Measurements from ENCODE around the gene ID2.

DNA sequence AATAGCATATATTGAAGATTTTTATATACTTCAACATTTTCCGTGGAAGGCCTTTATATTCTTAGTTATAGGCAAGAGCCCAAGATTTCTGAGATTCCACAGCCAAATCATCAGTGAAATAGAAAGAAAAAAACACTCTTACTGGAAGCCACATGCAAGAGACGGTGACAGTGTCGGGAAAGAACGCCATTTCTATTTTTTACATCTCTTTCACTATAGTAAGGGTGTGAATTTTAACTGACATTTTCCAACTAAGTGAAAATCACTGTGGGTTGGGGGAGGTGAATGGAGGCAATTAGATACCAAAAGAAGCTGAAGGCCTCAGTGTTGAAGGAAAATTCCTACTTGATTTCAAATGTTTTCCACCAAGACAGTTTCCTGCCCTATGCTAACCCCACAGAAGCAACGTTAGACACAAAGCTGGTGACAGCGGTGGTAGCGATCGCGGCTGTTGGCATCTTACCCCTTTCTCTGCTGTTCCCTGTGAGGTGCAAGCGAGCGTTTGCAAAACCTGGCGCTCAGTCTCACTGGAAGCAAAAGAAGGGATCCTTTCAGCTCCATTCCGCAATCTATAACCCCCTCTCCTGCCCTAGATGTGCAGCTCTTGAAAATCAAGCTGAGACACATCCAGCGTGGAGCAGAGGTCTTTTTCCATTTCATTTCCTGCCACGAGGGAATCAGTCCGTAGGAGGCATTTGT, 20.0 kb downstream of the ID2 start:
- TF ChIP-seq ZFP36 (IDR thresholded peaks at IDR 0.05; ENCODE audit: borderline replicate concordance, partially characterized antibody), result no peak
- no peak for TF ChIP-seq EHMT2 (IDR thresholded peaks at IDR 0.05; ENCODE audit: low read depth)
- TF ChIP-seq, protein P1, sequence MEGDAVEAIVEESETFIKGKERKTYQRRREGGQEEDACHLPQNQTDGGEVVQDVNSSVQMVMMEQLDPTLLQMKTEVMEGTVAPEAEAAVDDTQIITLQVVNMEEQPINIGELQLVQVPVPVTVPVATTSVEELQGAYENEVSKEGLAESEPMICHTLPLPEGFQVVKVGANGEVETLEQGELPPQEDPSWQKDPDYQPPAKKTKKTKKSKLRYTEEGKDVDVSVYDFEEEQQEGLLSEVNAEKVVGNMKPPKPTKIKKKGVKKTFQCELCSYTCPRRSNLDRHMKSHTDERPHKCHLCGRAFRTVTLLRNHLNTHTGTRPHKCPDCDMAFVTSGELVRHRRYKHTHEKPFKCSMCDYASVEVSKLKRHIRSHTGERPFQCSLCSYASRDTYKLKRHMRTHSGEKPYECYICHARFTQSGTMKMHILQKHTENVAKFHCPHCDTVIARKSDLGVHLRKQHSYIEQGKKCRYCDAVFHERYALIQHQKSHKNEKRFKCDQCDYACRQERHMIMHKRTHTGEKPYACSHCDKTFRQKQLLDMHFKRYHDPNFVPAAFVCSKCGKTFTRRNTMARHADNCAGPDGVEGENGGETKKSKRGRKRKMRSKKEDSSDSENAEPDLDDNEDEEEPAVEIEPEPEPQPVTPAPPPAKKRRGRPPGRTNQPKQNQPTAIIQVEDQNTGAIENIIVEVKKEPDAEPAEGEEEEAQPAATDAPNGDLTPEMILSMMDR (IDR thresholded peaks at IDR 0.05), result no peak
- no peak for TF ChIP-seq CEBPB (IDR thresholded peaks at IDR 0.05)
- no peak for TF ChIP-seq POLR2AphosphoS2 (conservative IDR thresholded peaks at IDR 0.05; ENCODE audit: low read length)

Data from A549 (cell line).